ENCODE measurements around the gene SLC1A1.

SLC1A1 gene

DNA sequence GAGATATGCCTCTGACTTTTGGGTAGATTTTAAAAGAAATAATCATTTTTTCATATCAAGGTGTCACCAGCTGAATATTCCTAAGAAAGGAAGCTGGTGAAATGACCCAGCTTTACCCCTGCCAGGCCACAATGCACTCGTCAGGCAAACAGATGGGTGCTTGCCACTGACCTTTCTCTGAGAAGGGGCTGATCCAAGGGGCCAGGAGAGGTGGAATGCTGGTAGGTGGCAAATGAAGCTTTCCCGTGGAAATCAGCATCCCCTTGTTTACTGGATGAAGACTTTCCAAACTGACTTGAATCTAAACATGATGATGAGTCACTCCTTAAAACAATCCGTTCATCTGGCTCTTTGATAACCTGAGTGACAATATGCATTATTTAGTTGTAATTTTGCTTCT is 127.5 kb downstream of the SLC1A1 start:
- DNase-seq (ENCODE audit: low read depth in 2 of 2): no peak

DNA sequence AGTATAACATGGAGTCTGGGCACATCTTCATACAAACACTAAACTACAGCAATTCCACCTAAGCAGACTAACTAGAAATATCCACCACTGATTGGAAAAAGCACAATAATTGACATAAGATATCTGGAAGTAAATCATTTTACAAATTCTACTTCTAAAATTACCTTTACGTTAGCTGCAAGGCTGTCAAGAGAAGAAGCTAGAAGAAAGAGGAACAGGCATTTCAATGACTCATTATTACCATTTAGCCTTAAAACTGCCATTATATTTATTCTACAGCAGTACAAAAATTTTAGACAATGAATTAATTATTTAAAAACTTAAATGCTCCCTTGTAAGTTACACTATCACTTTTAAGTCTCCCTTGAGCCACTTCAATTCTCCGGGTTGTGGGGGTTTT is 128.4 kb downstream of the SLC1A1 start:
- DNase-seq (ENCODE audit: low read depth in 2 of 2): no peak

DNA sequence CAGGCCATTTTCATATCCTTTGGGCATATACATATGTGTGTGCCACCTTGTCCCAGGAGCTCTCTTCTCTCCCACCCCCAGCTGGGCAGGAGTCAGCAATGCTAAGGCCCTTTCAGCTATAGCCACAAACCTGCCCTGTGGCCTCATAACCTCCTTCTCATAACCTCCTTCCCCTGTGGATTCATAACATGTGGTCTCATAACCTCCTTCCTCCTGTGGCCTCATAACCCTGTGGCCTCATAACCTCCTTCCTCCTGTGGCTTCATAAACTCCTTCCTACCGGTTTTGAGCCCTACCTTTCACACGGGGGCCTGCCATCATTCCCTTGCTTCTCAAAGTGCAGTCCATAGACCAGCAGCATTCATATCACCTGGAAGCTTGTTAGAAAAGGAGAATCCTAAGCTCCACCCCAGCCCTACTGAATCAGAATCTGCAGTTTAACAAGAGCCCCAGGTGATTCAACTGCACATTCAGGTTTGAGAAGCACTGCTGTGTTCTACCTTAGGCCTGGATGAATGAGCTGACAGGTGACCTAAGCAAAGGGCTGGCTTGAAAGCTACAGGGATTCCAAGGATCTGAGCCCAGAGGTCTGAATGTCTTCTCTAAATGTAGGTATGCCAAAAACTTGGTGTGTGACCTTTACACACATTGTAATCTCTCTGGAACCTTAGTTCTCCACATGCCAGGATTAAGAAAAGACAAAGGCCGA is 129.9 kb downstream of the SLC1A1 start:
- DNase-seq (ENCODE audit: low read depth in 2 of 2): no peak

DNA sequence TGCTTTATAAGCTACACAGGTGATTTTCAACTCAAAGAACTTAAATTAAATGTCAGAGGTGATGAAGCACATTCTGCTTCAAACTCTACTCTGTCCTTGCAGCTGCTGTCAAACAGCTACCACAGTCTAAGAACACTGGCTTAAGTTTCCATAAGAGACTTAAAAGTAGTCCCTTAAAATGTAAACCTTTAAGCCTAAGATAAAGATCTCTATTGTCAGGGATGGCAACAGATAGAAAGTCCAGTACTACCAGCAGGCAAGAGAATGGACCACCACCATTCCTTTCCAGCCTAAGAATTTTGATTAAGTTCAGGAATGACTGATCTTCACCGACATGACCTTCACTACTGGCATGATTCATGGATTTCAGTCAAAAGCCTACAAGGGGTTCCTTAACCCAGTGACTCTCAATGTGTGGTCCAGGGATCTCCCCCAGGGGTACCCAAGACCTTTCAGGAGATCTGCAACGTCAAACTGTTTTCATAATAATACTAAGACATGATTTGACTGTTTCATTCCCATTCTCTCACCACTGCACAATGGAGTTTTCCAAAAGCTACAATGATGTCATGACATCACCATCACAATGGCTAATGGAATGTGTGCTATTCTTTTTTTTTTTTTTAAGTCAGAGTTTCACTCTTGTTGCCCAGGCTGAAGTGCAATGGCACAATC is 130.8 kb downstream of the SLC1A1 start:
- DNase-seq (ENCODE audit: low read depth in 2 of 2): no peak

DNA sequence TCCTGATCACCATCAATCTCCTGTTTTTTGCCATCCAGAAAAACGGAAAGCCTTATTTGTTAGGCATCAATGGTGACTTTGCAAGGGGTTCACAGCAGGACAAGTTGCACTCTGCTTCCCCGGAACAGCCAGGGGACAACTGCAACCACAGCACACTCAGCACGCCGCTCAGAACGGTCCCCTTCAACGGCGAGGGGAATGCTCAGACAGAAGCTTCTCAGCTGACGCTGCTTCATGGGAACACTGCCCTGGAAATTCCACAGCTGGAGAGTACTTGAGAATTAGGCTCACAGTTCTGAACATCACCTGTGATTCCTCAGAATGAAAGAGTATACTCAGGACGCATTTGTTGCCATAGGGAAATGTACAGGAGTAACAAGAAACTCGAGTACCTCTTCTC is 131.7 kb downstream of the SLC1A1 start:
- DNase-seq (ENCODE audit: low read depth in 2 of 2): no peak

DNA sequence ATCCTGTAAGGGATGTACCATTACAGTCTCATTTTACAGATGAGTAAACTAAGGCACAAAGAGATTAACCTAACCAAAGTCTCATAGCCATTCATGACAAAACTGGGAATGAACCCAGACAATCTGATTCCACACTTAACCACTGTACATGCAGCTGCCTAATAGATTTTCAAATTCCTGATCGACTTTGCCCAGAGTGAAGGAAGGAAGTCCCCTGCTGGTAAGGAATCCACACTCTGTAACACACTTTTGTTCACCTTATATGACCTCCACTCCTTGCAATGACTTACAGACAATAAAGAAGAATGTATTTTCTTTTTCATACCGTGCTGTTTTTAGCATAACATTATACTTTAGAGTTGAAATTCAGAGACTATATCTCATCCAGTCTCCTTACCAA is 140.6 kb downstream of the SLC1A1 start:
- no peak for DNase-seq (ENCODE audit: low read depth in 2 of 2)

All from stimulated activated CD8-positive, alpha-beta memory T cell treated with anti-CD3 and anti-CD28 coated beads, Interleukin-7, amount 100 ng/mL, for 4 hours (primary cell).